Putamen (tissue), 1 donor: ENCODE results near the gene OR10H1.
"Not testable (repeated sequence)": the region's sequence is repeated elsewhere in the genome, so short reads cannot be mapped to it uniquely, and the experiment has no call there.

Experiments
- DNase-seq: peaks from one replicate; pipeline ENCODE4 v3.0.0-alpha.2; 2016; ENCODE audit warnings: low spot score

Gene OR10H1

DNA sequence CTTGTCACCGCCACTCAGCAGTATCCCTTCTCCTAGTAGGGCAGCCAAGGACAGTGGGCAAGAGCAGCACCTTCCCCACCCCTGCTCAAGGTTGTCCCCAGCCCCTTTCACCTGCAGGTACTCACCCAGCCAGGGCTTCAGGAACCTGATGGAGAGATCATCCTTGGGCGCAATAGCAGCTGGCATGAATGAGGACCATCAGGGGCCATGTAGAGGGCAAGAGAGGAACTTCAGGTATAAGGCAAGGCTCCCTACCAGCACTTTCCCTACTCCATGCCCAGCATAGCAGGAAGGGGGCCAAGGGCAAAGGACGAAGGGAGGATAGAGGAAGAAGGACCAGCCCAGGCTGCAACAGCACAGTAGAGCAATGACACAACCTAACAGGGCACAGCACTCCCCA is 41.3 kb downstream of the OR10H1 start:
- DNase-seq = not testable (repeated sequence)

DNA sequence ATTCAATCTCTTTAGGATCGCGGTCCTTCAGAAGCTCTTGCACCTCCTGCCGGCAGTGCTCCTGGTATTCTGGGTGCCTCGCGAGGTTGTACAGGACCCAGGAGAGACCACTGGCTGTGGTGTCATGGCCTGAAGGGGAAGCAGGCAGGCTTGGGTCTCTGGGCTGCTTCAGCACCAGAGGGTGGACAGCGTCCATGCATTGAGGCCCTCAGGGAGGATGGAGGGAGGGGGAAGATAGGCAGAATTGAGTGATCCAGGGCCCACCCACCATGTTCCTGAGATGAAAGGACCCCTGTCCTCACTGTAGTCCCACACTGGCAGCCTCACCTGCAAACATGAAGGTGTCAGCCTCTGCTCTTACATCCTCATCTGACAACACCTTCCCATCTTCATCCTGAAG is 45.9 kb downstream of the OR10H1 start:
- no peak for DNase-seq

DNA sequence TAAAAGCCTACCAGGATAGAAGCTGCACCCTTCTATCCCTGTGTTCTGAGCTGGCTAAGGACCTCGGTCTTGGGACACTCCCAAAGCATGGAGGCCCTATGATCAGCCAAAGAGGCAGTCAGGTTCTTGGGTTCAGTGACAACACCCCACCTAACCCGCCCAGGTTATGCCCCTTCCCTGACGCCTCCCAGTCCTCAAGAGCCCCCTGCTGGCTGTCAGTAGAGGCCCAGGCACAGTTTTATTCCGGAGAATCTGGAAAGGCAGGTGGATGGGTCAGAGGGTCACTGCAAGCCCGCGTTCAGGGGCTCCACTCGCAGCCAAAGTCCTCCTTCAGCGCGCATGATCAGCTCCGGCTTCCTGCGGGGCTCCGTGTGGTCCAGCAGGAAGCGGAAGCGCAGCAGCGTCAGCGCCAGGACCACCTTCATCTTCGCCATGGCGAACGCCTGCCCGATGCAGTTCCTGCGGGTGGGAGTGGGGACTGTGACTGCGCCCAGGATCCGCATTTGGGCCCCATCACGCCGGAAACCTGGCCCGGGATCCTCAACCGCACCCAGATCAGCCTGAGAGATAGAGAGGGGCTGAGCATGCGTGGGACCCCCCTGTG is 55.4 kb downstream of the OR10H1 start:
- no peak for DNase-seq

DNA sequence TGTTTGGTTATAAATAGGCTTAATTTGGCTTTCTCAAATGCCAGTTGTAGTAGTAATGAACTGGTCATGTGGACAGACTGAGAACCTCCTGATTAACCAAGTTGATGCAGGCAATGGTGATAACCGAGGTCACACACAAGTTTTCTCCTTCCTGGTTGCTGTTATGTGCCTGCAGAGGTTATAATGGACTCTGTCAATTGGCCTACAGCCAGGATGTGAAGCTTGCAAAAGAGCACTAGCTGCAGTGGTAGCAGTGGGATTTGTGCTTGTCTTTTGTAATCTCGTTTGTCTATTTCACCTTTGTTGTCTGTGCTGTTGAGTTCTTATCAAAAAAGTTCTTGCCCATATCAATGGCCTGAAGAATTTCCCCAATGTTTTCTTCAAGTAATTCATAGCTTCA is 57.1 kb downstream of the OR10H1 start:
- DNase-seq = no peak
